Measurements from ENCODE around the gene SMS.

SMS gene

GRCh38 chrX:21940356-21940829 lies at the start of gene SMS:
Gene SMS (plus strand): TSS chrX:21940709. CDS start chrX:21940825, 116 bp downstream.
- peak in 1 of 2 donors; percentile 12 for DNase-seq (ENCODE audit: low read depth in 2 of 2)

GRCh38 chrX:21905313-21905712 lies 35.2 kb upstream of the SMS start:
- DNase-seq (ENCODE audit: low read depth in 2 of 2) = no peak

GRCh38 chrX:21905953-21906352 lies 34.6 kb upstream of the SMS start:
- DNase-seq (ENCODE audit: low read depth in 2 of 2) = no peak

- DNase-seq (ENCODE audit: low read depth in 2 of 2) = no peak
Observed at GRCh38 chrX:21907260-21907659, 33.2 kb upstream of the SMS start.

DNA sequence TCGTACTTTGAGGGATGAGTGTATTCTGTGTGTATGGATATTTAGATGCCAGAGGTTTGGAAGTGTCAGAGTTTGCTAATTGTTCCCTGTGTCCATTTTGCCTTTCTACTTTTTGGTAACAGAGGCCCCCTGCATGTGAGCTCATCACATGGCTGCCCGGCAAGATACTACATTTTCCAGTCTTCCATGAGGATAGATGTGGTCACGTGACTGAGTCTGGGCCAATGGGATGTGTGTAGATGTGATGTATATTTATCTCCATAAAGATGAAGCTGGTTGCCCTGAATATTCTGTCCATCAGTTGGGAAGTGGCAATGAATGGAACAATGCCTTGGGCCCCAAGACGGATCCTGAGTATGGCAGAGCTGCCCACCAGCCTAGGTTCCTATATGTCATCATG lies 29.0 kb upstream of the SMS start:
- DNase-seq (ENCODE audit: low read depth in 2 of 2) = no peak

GRCh38 chrX:21912220-21912619 lies 28.3 kb upstream of the SMS start:
- DNase-seq (ENCODE audit: low read depth in 2 of 2) = no peak

DNA sequence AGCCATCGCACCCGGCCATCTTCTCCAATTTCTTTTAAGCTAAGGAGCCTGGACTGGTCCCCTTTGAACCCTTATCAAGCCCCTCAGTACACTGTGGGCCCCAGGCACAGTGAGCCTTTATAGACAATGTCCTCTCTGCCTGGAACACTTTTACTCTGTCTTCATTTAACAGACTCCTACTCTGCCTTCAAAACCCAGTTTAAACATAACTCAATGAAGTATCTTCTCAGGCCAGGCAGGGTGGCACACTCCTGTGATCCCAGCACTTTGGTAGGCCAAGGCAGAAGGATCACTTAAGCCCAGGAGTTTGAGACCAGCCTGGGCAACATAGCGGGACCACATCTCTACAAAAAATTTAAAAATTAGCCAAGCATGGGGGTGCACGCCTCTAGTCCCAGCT lies 27.5 kb upstream of the SMS start:
- DNase-seq (ENCODE audit: low read depth in 2 of 2) = no peak

GRCh38 chrX:21926116-21926515 lies 14.4 kb upstream of the SMS start:
- no peak for DNase-seq (ENCODE audit: low read depth in 2 of 2)

DNA sequence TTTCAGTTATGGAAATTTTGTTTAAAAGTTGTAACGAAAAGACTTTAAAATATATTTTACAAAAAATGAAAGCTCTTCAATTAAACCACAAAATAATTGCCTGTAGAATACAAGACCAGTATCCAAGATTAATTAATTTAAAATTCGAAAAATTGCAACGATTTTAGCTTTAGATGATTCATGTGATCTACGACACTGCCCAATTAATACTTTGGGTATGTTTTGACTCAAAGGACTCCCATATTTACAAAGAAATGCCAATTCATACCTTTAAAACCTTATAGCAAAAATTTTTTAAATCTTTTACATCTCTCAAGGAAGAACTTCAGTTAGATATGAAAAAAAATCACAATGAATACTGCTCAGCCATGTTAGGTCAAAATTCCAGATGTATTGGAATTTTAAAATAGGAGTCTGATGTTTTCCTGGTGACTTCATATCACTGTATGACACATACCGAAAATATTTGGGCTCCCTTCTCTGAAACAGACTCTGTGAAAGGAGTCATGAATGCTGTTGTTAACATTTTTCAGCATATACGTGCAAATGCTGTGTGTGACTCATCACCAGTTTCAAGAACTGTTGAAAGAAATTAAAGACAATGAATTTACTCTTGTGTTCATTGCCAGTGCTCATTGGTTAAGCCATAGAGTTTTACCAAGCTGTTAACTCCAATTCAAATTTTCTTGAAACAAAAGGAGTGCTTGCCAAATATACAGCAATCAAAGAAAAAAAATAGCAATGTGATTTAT lies 13.8 kb upstream of the SMS start:
- DNase-seq (ENCODE audit: low read depth in 2 of 2) = no peak

- no peak for DNase-seq (ENCODE audit: low read depth in 2 of 2)
Observed at GRCh38 chrX:21929209-21929608, 11.3 kb upstream of the SMS start.

DNA sequence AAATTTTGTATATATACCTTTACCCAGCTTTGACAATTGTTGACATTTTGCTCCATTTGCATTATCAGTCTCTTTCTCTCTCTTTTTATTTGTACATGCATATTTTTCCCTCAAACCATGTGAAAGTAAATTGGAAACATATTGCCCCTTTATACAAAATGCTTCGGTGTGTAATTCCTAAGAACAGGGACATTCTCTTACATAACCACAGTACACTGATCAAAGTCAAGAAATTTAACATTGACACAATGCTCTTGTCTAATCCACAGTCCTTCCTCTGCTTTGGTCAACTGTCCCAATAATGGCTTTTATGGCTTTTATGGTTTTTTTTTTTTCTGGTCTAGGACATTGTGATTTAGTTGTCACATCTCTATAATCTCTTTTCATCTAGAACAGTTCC lies 9.5 kb upstream of the SMS start:
- no peak for DNase-seq (ENCODE audit: low read depth in 2 of 2)

GRCh38 chrX:21932292-21933002 lies 8.1 kb upstream of the SMS start:
- no peak for DNase-seq (ENCODE audit: low read depth in 2 of 2)

GRCh38 chrX:21933077-21933476 lies 7.4 kb upstream of the SMS start:
- no peak for DNase-seq (ENCODE audit: low read depth in 2 of 2)

- DNase-seq (ENCODE audit: low read depth in 2 of 2) = no peak
Observed at GRCh38 chrX:21934414-21934813, 6.1 kb upstream of the SMS start.

DNA sequence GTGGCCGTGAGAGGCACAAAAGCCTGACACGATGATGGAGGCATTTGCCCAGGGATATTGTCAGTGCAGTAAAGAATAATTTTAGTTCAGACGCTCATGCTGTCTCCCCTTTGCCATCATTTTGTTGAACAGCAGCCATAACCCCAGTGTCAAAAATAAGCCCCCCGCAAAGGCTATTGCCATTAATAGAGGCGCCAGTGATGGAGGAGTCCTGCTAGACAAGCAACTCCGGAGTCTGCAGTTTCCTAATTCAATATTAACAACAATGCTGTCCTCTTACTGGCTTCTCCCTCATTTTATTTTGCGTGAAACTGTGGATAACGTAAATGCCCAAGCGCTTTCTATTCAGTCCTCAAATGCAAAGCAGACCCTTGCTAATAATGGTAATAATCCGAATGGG lies 603 bp upstream of the SMS start:
- no peak for DNase-seq (ENCODE audit: low read depth in 2 of 2)

GRCh38 chrX:21943460-21944135 lies 3.1 kb downstream of the SMS start:
- no peak for DNase-seq (ENCODE audit: low read depth in 2 of 2)

- no peak for DNase-seq (ENCODE audit: low read depth in 2 of 2)
Observed at GRCh38 chrX:21944136-21944615, 3.7 kb downstream of the SMS start.

DNA sequence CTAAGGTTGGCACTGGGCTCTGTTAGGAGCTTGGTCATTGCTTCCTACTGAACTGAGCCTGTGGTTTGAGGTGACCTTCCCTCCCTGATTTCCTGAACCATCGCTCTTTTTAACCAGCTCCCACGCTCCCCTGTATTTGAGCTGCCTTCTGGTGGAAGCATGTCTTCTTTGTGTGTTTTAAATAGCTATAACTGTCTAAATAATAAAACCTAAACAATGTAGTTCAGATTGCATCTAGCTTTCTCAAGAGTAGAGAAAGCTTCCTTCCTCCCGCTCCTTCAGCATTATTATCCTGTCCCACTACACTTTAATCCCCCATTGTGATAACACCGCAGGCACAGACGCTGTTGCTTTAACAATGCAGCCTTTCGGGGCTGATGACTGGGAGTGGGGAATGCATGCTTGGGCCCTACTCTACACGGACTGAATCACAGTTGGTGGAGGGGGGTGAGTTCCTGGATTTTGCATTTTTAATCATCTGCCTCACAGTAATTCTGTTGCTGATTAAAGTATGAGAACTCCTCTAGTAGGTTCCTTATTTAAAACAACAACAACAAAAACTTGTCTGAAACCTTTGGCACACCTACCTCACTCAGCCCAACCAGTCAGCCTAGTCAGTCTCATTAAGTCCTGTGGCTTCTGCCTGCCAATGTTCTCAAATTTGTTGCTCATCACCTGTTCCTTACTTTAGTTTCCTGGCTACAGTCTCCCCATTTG lies 6.6 kb downstream of the SMS start:
- DNase-seq (ENCODE audit: low read depth in 2 of 2) = no peak

DNA sequence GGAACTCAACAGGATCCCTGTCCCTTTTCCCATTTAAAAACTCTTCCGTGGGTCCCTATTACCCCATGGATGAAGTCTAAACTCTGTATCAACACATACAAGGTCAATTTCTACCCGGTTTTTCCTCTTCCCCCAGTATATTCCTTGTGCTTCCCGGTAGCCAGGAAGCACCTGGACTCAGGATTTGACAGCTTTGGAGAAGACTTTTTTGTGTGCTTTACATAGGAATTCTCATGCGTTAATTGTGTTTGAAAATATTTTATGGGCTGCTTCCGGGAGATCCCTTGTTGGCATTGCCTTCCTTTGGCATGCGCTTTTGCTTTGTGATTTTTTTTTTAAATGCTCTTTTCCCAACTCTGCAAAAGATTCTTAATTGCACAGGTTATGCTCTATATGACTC lies 7.2 kb downstream of the SMS start:
- no peak for DNase-seq (ENCODE audit: low read depth in 2 of 2)

DNA sequence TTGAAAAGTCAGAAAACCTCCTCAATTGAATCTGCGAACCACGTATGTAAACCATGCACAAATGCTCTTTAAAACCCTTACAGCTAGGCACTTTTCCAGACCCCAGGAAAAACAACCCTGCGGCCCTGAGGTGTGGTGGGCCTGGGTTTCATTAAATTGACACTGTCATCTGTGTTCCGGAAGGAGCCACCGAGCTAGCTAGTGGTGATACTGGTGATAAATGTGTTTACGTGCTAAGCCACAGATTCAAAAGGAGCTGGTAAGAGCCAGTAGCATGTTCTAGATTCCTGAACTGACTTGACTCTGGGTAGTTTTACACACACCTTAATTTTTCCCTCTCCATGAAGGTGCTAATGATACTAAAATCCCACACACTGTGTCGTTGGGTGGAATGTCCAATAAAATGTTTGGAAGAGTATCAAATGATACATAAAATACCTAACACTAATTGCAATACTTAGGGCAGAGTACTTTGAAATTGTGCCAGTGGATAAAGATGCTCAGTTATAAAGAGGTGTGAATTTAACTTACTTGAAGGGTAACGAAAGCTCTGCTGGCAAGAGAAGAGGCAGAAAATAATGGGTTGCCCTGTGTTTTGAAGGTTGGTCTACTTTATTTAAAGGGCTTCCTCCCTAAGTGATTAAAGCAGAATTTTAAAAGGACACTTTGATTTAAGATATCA lies 8.5 kb downstream of the SMS start:
- DNase-seq (ENCODE audit: low read depth in 2 of 2) = no peak

- no peak for DNase-seq (ENCODE audit: low read depth in 2 of 2)
Observed at GRCh38 chrX:21949689-21950088, 9.2 kb downstream of the SMS start.

Data from stimulated activated CD8-positive, alpha-beta memory T cell treated with anti-CD3 and anti-CD28 coated beads, Interleukin-7, amount 100 ng/mL, for 1 hour (primary cell).